ENCODE results near the gene GALNT18.

- TF ChIP-seq, protein P1, sequence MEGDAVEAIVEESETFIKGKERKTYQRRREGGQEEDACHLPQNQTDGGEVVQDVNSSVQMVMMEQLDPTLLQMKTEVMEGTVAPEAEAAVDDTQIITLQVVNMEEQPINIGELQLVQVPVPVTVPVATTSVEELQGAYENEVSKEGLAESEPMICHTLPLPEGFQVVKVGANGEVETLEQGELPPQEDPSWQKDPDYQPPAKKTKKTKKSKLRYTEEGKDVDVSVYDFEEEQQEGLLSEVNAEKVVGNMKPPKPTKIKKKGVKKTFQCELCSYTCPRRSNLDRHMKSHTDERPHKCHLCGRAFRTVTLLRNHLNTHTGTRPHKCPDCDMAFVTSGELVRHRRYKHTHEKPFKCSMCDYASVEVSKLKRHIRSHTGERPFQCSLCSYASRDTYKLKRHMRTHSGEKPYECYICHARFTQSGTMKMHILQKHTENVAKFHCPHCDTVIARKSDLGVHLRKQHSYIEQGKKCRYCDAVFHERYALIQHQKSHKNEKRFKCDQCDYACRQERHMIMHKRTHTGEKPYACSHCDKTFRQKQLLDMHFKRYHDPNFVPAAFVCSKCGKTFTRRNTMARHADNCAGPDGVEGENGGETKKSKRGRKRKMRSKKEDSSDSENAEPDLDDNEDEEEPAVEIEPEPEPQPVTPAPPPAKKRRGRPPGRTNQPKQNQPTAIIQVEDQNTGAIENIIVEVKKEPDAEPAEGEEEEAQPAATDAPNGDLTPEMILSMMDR (conservative IDR thresholded peaks at IDR 0.05), result no peak
- no peak for TF ChIP-seq ZFX (IDR thresholded peaks at IDR 0.05)
These were observed 86.8 kb downstream of the GALNT18 start for GRCh38 chr11:11534981-11535380.
